ENCODE measurements around the gene ZNF525.
"Not testable (repeated sequence)": the region's sequence is repeated elsewhere in the genome, so short reads cannot be mapped to it uniquely, and the experiment has no call there.

DNA sequence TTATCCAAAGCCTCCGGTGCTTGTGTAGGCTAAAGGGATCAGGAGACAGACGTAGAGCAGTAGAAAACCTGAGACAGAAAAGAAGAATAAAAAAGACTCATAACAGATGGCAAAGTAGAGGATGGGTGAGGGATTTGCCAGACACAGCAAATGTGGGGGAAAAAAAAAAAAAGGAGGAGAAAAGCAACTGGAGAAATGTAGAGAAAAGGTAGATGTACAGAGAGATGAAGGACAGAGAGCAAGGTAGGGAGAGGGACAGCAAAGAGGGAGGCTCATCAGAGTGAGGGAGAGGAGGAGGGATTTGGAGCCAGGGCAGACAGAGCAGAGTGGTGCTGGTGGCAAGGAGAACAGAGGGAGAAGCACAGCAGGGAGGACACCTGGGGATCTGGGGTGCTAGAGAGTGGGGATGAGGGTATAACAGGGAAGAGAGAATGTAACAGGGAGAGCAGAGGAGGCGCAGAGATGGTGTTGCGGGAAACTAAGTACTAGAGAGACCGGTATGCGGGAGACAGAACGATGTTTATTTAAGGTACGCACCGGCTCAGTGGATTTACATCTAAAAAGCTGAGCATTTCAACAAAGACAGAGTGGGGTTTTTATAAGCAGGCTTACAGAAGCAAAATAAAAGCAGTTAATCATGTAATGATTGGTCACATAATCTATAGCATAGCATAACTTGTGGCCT, 30.5 kb downstream of the ZNF525 start:
- TF ChIP-seq, protein P1, sequence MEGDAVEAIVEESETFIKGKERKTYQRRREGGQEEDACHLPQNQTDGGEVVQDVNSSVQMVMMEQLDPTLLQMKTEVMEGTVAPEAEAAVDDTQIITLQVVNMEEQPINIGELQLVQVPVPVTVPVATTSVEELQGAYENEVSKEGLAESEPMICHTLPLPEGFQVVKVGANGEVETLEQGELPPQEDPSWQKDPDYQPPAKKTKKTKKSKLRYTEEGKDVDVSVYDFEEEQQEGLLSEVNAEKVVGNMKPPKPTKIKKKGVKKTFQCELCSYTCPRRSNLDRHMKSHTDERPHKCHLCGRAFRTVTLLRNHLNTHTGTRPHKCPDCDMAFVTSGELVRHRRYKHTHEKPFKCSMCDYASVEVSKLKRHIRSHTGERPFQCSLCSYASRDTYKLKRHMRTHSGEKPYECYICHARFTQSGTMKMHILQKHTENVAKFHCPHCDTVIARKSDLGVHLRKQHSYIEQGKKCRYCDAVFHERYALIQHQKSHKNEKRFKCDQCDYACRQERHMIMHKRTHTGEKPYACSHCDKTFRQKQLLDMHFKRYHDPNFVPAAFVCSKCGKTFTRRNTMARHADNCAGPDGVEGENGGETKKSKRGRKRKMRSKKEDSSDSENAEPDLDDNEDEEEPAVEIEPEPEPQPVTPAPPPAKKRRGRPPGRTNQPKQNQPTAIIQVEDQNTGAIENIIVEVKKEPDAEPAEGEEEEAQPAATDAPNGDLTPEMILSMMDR (IDR thresholded peaks at IDR 0.05; ENCODE audit: poor library complexity, severe bottlenecking): not testable (repeated sequence)
- not testable (repeated sequence) for TF ChIP-seq EP300 (conservative IDR thresholded peaks at IDR 0.05; ENCODE audit: poor library complexity, severe bottlenecking); MXI1 (conservative IDR thresholded peaks at IDR 0.05; ENCODE audit: poor library complexity, severe bottlenecking); POLR2AphosphoS5 (IDR thresholded peaks at IDR 0.05)
- TF ChIP-seq, protein P2, sequence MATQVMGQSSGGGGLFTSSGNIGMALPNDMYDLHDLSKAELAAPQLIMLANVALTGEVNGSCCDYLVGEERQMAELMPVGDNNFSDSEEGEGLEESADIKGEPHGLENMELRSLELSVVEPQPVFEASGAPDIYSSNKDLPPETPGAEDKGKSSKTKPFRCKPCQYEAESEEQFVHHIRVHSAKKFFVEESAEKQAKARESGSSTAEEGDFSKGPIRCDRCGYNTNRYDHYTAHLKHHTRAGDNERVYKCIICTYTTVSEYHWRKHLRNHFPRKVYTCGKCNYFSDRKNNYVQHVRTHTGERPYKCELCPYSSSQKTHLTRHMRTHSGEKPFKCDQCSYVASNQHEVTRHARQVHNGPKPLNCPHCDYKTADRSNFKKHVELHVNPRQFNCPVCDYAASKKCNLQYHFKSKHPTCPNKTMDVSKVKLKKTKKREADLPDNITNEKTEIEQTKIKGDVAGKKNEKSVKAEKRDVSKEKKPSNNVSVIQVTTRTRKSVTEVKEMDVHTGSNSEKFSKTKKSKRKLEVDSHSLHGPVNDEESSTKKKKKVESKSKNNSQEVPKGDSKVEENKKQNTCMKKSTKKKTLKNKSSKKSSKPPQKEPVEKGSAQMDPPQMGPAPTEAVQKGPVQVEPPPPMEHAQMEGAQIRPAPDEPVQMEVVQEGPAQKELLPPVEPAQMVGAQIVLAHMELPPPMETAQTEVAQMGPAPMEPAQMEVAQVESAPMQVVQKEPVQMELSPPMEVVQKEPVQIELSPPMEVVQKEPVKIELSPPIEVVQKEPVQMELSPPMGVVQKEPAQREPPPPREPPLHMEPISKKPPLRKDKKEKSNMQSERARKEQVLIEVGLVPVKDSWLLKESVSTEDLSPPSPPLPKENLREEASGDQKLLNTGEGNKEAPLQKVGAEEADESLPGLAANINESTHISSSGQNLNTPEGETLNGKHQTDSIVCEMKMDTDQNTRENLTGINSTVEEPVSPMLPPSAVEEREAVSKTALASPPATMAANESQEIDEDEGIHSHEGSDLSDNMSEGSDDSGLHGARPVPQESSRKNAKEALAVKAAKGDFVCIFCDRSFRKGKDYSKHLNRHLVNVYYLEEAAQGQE (IDR thresholded peaks at IDR 0.05; ENCODE audit: borderline replicate concordance): not testable (repeated sequence)

Data from neural cell (in vitro differentiated cells).